ENCODE results near the gene UXT. TPM values are rescaled to one million over a fixed set of nuclear protein-coding genes. Genes with fewer than 3 reads are reported as not detected.

The UXT gene
- total RNA-seq, 1 experiment from 2014 or later = 68.6 TPM

GRCh38 chrX:47610511-47610910, 48.5 kb downstream of the UXT start (continued):
- TF ChIP-seq, protein P1, sequence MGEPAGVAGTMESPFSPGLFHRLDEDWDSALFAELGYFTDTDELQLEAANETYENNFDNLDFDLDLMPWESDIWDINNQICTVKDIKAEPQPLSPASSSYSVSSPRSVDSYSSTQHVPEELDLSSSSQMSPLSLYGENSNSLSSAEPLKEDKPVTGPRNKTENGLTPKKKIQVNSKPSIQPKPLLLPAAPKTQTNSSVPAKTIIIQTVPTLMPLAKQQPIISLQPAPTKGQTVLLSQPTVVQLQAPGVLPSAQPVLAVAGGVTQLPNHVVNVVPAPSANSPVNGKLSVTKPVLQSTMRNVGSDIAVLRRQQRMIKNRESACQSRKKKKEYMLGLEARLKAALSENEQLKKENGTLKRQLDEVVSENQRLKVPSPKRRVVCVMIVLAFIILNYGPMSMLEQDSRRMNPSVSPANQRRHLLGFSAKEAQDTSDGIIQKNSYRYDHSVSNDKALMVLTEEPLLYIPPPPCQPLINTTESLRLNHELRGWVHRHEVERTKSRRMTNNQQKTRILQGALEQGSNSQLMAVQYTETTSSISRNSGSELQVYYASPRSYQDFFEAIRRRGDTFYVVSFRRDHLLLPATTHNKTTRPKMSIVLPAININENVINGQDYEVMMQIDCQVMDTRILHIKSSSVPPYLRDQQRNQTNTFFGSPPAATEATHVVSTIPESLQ (CRISPR knock-in tag; IDR thresholded peaks at IDR 0.05) = no peak

DNA sequence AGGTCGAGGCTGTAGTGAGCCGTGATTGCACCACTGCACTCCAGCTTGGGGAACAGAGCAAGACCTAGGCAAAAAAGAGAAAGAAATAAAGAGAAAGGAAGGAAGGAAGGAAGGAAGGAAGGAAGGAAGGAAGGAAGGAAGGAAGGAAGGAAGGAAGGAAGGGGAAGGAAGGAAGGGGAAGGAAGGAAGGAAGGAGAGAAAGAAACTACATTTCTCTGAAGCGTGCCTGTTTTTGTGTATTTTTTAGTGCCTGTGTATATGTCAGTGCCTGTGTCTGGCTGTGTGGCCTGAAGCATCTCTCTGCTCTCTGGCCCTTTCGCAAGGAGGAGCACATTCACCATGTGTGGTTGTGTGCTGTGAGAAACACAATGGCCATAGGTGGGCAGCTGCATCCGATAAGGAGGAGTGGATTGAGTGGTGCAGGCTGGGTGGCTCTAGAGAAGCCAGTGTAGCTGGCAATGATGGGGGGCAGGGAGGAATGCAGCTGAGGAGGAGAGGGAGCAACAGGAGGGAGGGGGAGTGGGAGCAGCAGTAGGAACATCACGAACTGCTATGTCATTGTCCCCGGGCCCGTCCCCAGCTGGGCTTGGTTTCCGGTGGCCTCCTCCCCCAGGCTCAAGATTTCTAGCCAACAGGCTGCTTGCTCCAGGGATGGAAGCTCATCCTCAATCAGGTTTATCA, 50.7 kb downstream of the UXT start:
- POLR2A ChIA-PET = interaction anchor here (0.7 to 1.3 kb wide), 4 partner anchors 21 to 58 kb away, joined by 3 to 4 read pairs (median 3); no protein-coding TSS in a partner anchor
- H3K27me3 Mint-ChIP-seq (ENCODE audit: low read depth) = no peaks in the 10 kb centered on the region
- ATAC-seq = peak; percentile 92

DNA sequence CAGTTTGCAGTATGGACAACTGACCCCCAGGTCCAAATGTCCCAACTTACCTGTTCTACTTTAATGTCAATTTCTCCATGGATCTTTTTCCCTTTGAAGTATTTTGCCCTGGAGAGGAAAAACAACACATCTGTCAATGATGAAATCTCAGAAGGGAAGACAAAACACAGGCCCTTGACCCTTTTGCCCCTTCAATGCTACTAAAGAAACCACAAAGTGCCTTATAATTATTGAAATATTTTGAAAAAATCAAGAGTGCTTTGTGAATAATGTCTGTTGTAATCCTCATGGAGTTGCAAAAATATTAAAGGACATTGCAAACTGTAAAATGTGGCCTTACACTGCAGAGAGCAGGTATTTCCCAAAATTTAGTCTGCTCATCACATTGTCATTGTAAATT, 51.9 kb downstream of the UXT start:
- H3K36me3 Mint-ChIP-seq = peaks cover 4% of the 10 kb centered on the region; the same call in 1 of the 2 replicates
- H3K27me3 Mint-ChIP-seq (ENCODE audit: low read depth) = no peaks in the 10 kb centered on the region
- H3K27ac Mint-ChIP-seq = no peak overlapping the region
- no peak for DNase-seq (ENCODE audit: low spot score)
- no peak for ATAC-seq
- peaks cover 19% of the 10 kb centered on the region for H3K4me1 Mint-ChIP-seq
- peaks cover 5% of the 10 kb centered on the region for H3K9me3 Mint-ChIP-seq
- no peak for TF ChIP-seq NFE2L1 (CRISPR knock-in tag; IDR thresholded peaks at IDR 0.05)
- no peak for TF ChIP-seq ATF3 (CRISPR knock-in tag; conservative IDR thresholded peaks at IDR 0.05)
- no peak for TF ChIP-seq E2F5 (CRISPR knock-in tag; IDR thresholded peaks at IDR 0.05)
- no peak for TF ChIP-seq JAZF1 (CRISPR knock-in tag; IDR thresholded peaks at IDR 0.05)
- no peak for TF ChIP-seq ZNF281 (CRISPR knock-in tag; IDR thresholded peaks at IDR 0.05)
- H3K4me3 Mint-ChIP-seq = no peak overlapping the region
- POLR2A ChIA-PET = no interaction called here
- CTCF ChIA-PET = no interaction called here

More for the DNA sequence above, 50.7 kb downstream of the UXT start:
- H3K36me3 Mint-ChIP-seq = peaks cover 4% of the 10 kb centered on the region; the same call in 1 of the 2 replicates
- CTCF ChIA-PET = interaction anchor here (0.7 to 1.3 kb wide), 7 partner anchors 12 to 40 kb away, joined by 3 to 7 read pairs (median 3); partner anchors contain the start of gene TIMP1
- TF ChIP-seq SMAD4 (CRISPR knock-in tag; IDR thresholded peaks at IDR 0.05) = no peak
- TF ChIP-seq ETV6 (CRISPR knock-in tag; IDR thresholded peaks at IDR 0.05) = peak; percentile 54; the same call in 1 of the 2 replicates
- TF ChIP-seq, protein P2, sequence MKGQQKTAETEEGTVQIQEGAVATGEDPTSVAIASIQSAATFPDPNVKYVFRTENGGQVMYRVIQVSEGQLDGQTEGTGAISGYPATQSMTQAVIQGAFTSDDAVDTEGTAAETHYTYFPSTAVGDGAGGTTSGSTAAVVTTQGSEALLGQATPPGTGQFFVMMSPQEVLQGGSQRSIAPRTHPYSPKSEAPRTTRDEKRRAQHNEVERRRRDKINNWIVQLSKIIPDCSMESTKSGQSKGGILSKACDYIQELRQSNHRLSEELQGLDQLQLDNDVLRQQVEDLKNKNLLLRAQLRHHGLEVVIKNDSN (CRISPR knock-in tag; IDR thresholded peaks at IDR 0.05) = no peak
- TF ChIP-seq ZNF263 (CRISPR knock-in tag; IDR thresholded peaks at IDR 0.05; ENCODE audit: low read depth) = no peak
- TF ChIP-seq SP1 (CRISPR knock-in tag; conservative IDR thresholded peaks at IDR 0.05) = no peak
- TF ChIP-seq ELF4 (CRISPR knock-in tag; IDR thresholded peaks at IDR 0.05; ENCODE audit: low read depth) = no peak
- TF ChIP-seq, protein P3, sequence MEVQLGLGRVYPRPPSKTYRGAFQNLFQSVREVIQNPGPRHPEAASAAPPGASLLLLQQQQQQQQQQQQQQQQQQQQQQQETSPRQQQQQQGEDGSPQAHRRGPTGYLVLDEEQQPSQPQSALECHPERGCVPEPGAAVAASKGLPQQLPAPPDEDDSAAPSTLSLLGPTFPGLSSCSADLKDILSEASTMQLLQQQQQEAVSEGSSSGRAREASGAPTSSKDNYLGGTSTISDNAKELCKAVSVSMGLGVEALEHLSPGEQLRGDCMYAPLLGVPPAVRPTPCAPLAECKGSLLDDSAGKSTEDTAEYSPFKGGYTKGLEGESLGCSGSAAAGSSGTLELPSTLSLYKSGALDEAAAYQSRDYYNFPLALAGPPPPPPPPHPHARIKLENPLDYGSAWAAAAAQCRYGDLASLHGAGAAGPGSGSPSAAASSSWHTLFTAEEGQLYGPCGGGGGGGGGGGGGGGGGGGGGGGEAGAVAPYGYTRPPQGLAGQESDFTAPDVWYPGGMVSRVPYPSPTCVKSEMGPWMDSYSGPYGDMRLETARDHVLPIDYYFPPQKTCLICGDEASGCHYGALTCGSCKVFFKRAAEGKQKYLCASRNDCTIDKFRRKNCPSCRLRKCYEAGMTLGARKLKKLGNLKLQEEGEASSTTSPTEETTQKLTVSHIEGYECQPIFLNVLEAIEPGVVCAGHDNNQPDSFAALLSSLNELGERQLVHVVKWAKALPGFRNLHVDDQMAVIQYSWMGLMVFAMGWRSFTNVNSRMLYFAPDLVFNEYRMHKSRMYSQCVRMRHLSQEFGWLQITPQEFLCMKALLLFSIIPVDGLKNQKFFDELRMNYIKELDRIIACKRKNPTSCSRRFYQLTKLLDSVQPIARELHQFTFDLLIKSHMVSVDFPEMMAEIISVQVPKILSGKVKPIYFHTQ (CRISPR knock-in tag; IDR thresholded peaks at IDR 0.05) = no peak
- peak; percentile 90; the same call in 1 of the 2 replicates for TF ChIP-seq NFE2L1 (CRISPR knock-in tag; IDR thresholded peaks at IDR 0.05)
- TF ChIP-seq TEAD4 (CRISPR knock-in tag; IDR thresholded peaks at IDR 0.05) = no peak
- 0 out of 2 replicates have a peak, but pooled peaks have one; percentile 58 for TF ChIP-seq ZNF512 (CRISPR knock-in tag; IDR thresholded peaks at IDR 0.05; ENCODE audit: borderline replicate concordance)
- TF ChIP-seq FOXP1 (CRISPR knock-in tag; IDR thresholded peaks at IDR 0.05; ENCODE audit: borderline replicate concordance) = no peak
- TF ChIP-seq NFYB (CRISPR knock-in tag; conservative IDR thresholded peaks at IDR 0.05; ENCODE audit: low read depth) = no peak
- no peak for TF ChIP-seq TEAD1 (CRISPR knock-in tag; IDR thresholded peaks at IDR 0.05)
- peaks cover 19% of the 10 kb centered on the region for H3K4me1 Mint-ChIP-seq
- H3K4me3 Mint-ChIP-seq = no peak overlapping the region
- peaks cover 5% of the 10 kb centered on the region for H3K9me3 Mint-ChIP-seq
- peak; percentile 57 for DNase-seq (ENCODE audit: low spot score)
- peak overlapping the region; percentile 95 for H3K27ac Mint-ChIP-seq

Data from WTC11 (cell line).